Caco-2 (cell line): ENCODE data around the gene PMEPA1. TPM values are rescaled to one million over a fixed set of nuclear protein-coding genes. Genes with fewer than 3 reads are reported as not detected.

ENCODE experiments used
- BruUV-seq: library from RNA; stranded (reverse); fragments of 400-500 nt; replicated peaks from 2 replicates; lab custom pipeline; 2021; lab: Mats Ljungman, UMichigan
- CTCF ChIA-PET: fragments of 300-600 bp; sonication (Branson Sonifier 250); formaldehyde crosslinking; loops from one replicate; lab custom pipeline; 2022; ENCODE audit warnings: antibody characterized with exemption; lab: Charles Lee
- POLR2A ChIA-PET: fragments of 300-600 bp; sonication (Branson Sonifier 250); formaldehyde crosslinking; loops from one replicate; lab custom pipeline; 2022; ENCODE audit warnings: antibody characterized with exemption; lab: Charles Lee
- DNase-seq, 2 experiments: peaks; one replicate each; pipeline versions ENCODE4 v3.0.0 to v3.0.0-alpha.2; 2020 to 2022
- H3K27me3 ChIP-seq: replicated peaks from 2 replicates; pipeline ENCODE4 v1.6.0; 2011; ENCODE audit warnings: low read length; ENCODE audit not compliant: control insufficient read depth, insufficient read depth
- H3K36me3 ChIP-seq: 2 replicates; pipeline ENCODE4 v1.5.1; 2011; ENCODE audit warnings: low read length; ENCODE audit not compliant: control insufficient read depth, insufficient read depth
- H3K4me1 ChIP-seq: fragments of 250-450 bp; sonication (Bioruptor Pico); 2 replicates; pipeline ENCODE4 v1.5.1; 2020; ENCODE audit warnings: mild to moderate bottlenecking
- H3K4me3 ChIP-seq: 2 replicates; pipeline ENCODE4 v1.5.1; 2011; ENCODE audit warnings: low read depth, mild to moderate bottlenecking, control low read depth, low read length
- H3K9me3 ChIP-seq: fragments of 250-450 bp; sonication (Bioruptor Pico); 2 replicates; pipeline ENCODE4 v1.5.1; 2020; ENCODE audit warnings: mild to moderate bottlenecking, moderate library complexity
- H3K27ac Mint-ChIP-seq: one replicate; pipeline ENCODE4 v1.8.0; 2022; ENCODE audit warnings: mixed read lengths; ENCODE audit not compliant: unreplicated experiment
- H3K27me3 Mint-ChIP-seq: one replicate; pipeline ENCODE4 v1.8.0; 2022; ENCODE audit warnings: mixed read lengths; ENCODE audit not compliant: insufficient read depth, unreplicated experiment
- H3K36me3 Mint-ChIP-seq: one replicate; pipeline ENCODE4 v1.8.0; 2022; ENCODE audit warnings: mild to moderate bottlenecking, mixed read lengths; ENCODE audit not compliant: insufficient read depth, unreplicated experiment
- H3K4me1 Mint-ChIP-seq: one replicate; pipeline ENCODE4 v1.8.0; 2022; ENCODE audit warnings: low read depth, mixed read lengths; ENCODE audit not compliant: unreplicated experiment
- H3K4me3 Mint-ChIP-seq: one replicate; pipeline ENCODE4 v1.8.0; 2022; ENCODE audit warnings: mild to moderate bottlenecking, moderate library complexity, mixed read lengths; ENCODE audit not compliant: unreplicated experiment
- H3K9me3 Mint-ChIP-seq: one replicate; pipeline ENCODE4 v1.8.0; 2022; ENCODE audit warnings: mixed read lengths; ENCODE audit not compliant: unreplicated experiment
- intact Hi-C: fragments of 100-400 bp; cut with micrococcal nuclease; formaldehyde crosslinking; loops from one replicate; pipeline ENCODE4 v1.10.0; 2022; ENCODE audit not compliant: unreplicated experiment
- total RNA-seq: library from RNA; stranded (reverse); gene quantifications from 2 replicates; pipeline ENCODE4 v1.2.3, GENCODE V29; 2022
- TF ChIP-seq, protein P1 (sequence below), 2 experiments: fragments of 200-600 bp in 1 of 2; IDR thresholded peaks; 1 replicate in 1 of 2; 2 replicates in 1 of 2; pipeline versions ENCODE4 v1.5.1 to v1.8.0; 2011 to 2022; ENCODE audit warnings: antibody characterized with exemption in 1 of 2, control low read depth in 1 of 2, inconsistent platforms in 1 of 2, low read depth in 1 of 2, low read length in 1 of 2, mild to moderate bottlenecking in 1 of 2, moderate library complexity in 1 of 2; ENCODE audit not compliant: insufficient read depth in 1 of 2, severe bottlenecking in 1 of 2, unreplicated experiment in 1 of 2

Gene PMEPA1
- total RNA-seq, 1 experiment from 2014 or later: 3.3 TPM

DNA sequence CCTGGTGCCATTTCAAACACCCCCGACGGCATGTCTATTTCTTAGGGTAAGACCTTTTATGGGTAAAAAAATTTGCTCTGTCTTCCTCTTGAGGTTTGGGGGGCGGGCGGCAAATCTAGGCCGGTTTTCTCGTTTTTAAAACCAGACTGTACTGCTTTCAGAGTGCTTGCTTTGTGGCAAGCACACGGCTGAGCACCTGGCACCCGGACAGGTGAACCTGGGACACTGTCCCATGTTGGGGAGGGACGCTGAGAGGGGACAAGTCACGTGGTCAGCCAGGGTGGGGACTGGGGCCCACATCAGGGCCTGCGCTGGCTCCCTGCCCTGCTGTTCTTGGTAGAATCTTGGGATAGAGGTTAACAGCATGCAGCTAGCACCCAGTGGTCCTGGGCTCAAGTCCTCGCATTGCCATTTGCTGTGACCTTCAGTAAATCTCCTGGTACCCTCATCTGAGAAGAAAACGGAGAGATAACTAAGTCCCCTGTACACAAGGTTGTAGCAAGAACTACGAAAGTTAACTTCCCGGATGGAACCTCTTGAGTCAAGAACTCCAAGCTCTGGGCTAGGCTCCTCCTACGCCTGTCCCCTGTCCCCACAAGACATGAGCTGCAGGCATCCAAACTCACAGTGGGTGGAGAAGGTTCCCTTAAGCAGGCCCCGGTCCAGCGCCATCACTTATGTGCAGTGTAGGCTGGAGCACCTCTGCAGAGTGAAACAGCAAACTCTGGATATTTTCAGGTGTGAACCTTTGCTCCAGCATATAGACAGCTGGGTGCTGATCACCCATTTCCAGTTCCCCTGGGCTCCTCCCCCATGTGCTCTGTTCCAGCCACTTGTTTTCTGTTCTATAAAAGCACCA, 41.7 kb downstream of the PMEPA1 start:
- H3K4me1 Mint-ChIP-seq: no peaks in the 10 kb centered on the region
- no peak overlapping the region for H3K27ac Mint-ChIP-seq
- Histone ChIP-seq H3K27me3 (no peaks in the 10 kb centered on the region), H3K36me3 (no peaks in the 10 kb centered on the region), H3K4me3 (no peak overlapping the region), H3K9me3 (no peaks in the 10 kb centered on the region), H3K4me1 (no peaks in the 10 kb centered on the region)
- POLR2A ChIA-PET: no interaction called here
- TF ChIP-seq, protein P1, sequence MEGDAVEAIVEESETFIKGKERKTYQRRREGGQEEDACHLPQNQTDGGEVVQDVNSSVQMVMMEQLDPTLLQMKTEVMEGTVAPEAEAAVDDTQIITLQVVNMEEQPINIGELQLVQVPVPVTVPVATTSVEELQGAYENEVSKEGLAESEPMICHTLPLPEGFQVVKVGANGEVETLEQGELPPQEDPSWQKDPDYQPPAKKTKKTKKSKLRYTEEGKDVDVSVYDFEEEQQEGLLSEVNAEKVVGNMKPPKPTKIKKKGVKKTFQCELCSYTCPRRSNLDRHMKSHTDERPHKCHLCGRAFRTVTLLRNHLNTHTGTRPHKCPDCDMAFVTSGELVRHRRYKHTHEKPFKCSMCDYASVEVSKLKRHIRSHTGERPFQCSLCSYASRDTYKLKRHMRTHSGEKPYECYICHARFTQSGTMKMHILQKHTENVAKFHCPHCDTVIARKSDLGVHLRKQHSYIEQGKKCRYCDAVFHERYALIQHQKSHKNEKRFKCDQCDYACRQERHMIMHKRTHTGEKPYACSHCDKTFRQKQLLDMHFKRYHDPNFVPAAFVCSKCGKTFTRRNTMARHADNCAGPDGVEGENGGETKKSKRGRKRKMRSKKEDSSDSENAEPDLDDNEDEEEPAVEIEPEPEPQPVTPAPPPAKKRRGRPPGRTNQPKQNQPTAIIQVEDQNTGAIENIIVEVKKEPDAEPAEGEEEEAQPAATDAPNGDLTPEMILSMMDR (IDR thresholded peaks at IDR 0.05; ENCODE audit: insufficient read depth in 1 of 2, low read depth in 1 of 2, low read length in 1 of 2, severe bottlenecking in 1 of 2, unreplicated experiment in 1 of 2): no peak
- no peaks in the 10 kb centered on the region for H3K27me3 Mint-ChIP-seq
- no peaks in the 10 kb centered on the region for H3K36me3 Mint-ChIP-seq
- intact Hi-C loops: no loop called here
- DNase-seq: no peak
- no peak overlapping the region for H3K4me3 Mint-ChIP-seq
- no TSS peak for BruUV-seq
- no peaks in the 10 kb centered on the region for H3K9me3 Mint-ChIP-seq
- CTCF ChIA-PET: interaction anchor here (0.9 to 1.8 kb wide), 3 partner anchors 12 to 46 kb away, joined by 3 to 8 read pairs (median 5); no protein-coding TSS in a partner anchor

GRCh38 chr20:57667388-57667787, 42.4 kb downstream of the PMEPA1 start:
- TF ChIP-seq, protein P1 (IDR thresholded peaks at IDR 0.05; ENCODE audit: insufficient read depth in 1 of 2, low read depth in 1 of 2, low read length in 1 of 2, severe bottlenecking in 1 of 2, unreplicated experiment in 1 of 2): no peak
- H3K4me3 Mint-ChIP-seq: no peak overlapping the region
- H3K27me3 Mint-ChIP-seq: no peaks in the 10 kb centered on the region
- no peaks in the 10 kb centered on the region for H3K36me3 Mint-ChIP-seq
- Histone ChIP-seq H3K9me3 (no peaks in the 10 kb centered on the region), H3K27me3 (no peaks in the 10 kb centered on the region), H3K4me3 (no peak overlapping the region), H3K4me1 (no peaks in the 10 kb centered on the region), H3K36me3 (no peaks in the 10 kb centered on the region)
- no peaks in the 10 kb centered on the region for H3K9me3 Mint-ChIP-seq
- intact Hi-C loops: no loop called here
- H3K4me1 Mint-ChIP-seq: no peaks in the 10 kb centered on the region
- CTCF ChIA-PET: no interaction called here
- POLR2A ChIA-PET: no interaction called here
- no peak overlapping the region for H3K27ac Mint-ChIP-seq
- no TSS peak for BruUV-seq
- DNase-seq: no peak

DNA sequence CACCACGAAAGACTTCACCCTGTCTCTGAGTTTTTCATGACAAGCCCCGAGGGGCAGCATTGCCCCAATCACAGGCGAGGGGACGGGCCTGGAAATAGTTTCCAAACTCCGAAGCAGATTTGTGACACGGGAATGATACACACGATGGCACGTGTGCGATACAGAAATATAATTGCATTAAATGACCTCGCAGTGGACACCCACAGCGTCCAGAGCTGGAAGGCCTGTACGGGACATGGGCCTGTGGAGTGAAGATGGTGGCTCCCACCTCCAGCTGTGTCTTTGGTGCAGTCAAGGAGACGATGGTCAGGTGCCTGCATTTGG, 43.0 kb downstream of the PMEPA1 start:
- Mint-ChIP-seq H3K4me1 (no peaks in the 10 kb centered on the region), H3K9me3 (no peaks in the 10 kb centered on the region), H3K36me3 (no peaks in the 10 kb centered on the region), H3K27ac (no peak overlapping the region), H3K27me3 (no peaks in the 10 kb centered on the region), H3K4me3 (no peak overlapping the region)
- no peaks in the 10 kb centered on the region for H3K27me3 ChIP-seq
- DNase-seq: no peak
- intact Hi-C loops: no loop called here
- no peak overlapping the region for H3K4me3 ChIP-seq
- no TSS peak for BruUV-seq
- H3K36me3 ChIP-seq: no peaks in the 10 kb centered on the region
- H3K9me3 ChIP-seq: no peaks in the 10 kb centered on the region
- POLR2A ChIA-PET: no interaction called here
- TF ChIP-seq, protein P1 (IDR thresholded peaks at IDR 0.05; ENCODE audit: insufficient read depth in 1 of 2, low read depth in 1 of 2, low read length in 1 of 2, severe bottlenecking in 1 of 2, unreplicated experiment in 1 of 2): no peak
- no peaks in the 10 kb centered on the region for H3K4me1 ChIP-seq
- CTCF ChIA-PET: no interaction called here
